Activated naive CD8-positive, alpha-beta T cell treated with anti-CD3 and anti-CD28 coated beads, Interleukin-2, amount 10 ng/mL, durations not matched to agents 7 days and 5 days (primary cell): ENCODE measurements around the gene AURKA. TPM values are rescaled to one million over a fixed set of nuclear protein-coding genes. Genes with fewer than 3 reads are reported as not detected.
"Not testable (repeated sequence)": the region's sequence is repeated elsewhere in the genome, so short reads cannot be mapped to it uniquely, and the experiment has no call there.

Experiments used
- ATAC-seq: fragments of 150-1000 bp; cut with Tn5 transposase; one replicate; pipeline ENCODE4 v1.10.0; 2021; ENCODE audit warnings: low read depth, moderate library complexity
- POLR2A ChIA-PET: fragments of 350-600 bp; sonication (Branson Sonifier 250); formaldehyde crosslinking; loops from one replicate; lab custom pipeline; 2021; ENCODE audit warnings: antibody characterized with exemption; lab: Charles Lee
- DNase-seq: peaks from one replicate; pipeline ENCODE4 v3.0.0; 2021
- H3K27ac Mint-ChIP-seq: one replicate; pipeline ENCODE4 v1.8.0; 2022; ENCODE audit warnings: mild to moderate bottlenecking, mixed read lengths
- H3K27me3 Mint-ChIP-seq: one replicate; pipeline ENCODE4 v1.8.0; 2022; ENCODE audit warnings: mild to moderate bottlenecking, moderate library complexity, mixed read lengths
- H3K36me3 Mint-ChIP-seq: one replicate; pipeline ENCODE4 v1.8.0; 2021; ENCODE audit warnings: mild to moderate bottlenecking, mixed read lengths
- H3K4me1 Mint-ChIP-seq: one replicate; pipeline ENCODE4 v1.8.0; 2021; ENCODE audit warnings: mixed read lengths
- H3K4me3 Mint-ChIP-seq: one replicate; pipeline ENCODE4 v1.8.0; 2022; ENCODE audit warnings: mild to moderate bottlenecking, moderate library complexity, mixed read lengths
- H3K9me3 Mint-ChIP-seq: one replicate; pipeline ENCODE4 v1.8.0; 2021; ENCODE audit warnings: mixed read lengths
- total RNA-seq, 2 experiments: library from RNA; stranded (reverse); gene quantifications; one replicate each; pipeline ENCODE4 v1.2.3, GENCODE V29; 2021

Gene AURKA
- total RNA-seq, 2 experiments from 2014 or later = 52.4 to 60.1 TPM

- H3K36me3 Mint-ChIP-seq = no peaks in the 10 kb centered on the region
- POLR2A ChIA-PET = no interaction called here
- no peak overlapping the region for H3K4me3 Mint-ChIP-seq
- ATAC-seq (no peak), DNase-seq (no peak)
- H3K27ac Mint-ChIP-seq = no peak overlapping the region
- H3K27me3 Mint-ChIP-seq = peaks cover 68% of the 10 kb centered on the region
- no peaks in the 10 kb centered on the region for H3K9me3 Mint-ChIP-seq
- H3K4me1 Mint-ChIP-seq = peaks cover 2% of the 10 kb centered on the region
Measured at GRCh38 chr20:56342783-56343182, 49.2 kb downstream of the AURKA start.

GRCh38 chr20:56336709-56337108 lies 55.3 kb downstream of the AURKA start:
- POLR2A ChIA-PET = not testable (repeated sequence)

GRCh38 chr20:56328861-56329260 lies 63.2 kb downstream of the AURKA start:
- Mint-ChIP-seq H3K36me3 (no peaks in the 10 kb centered on the region), H3K4me3 (no peak overlapping the region), H3K27me3 (peaks cover 6% of the 10 kb centered on the region)

More at GRCh38 chr20:56336709-56337108, 55.3 kb downstream of the AURKA start:
- H3K36me3 Mint-ChIP-seq, DNase-seq, H3K9me3 Mint-ChIP-seq, H3K4me1 Mint-ChIP-seq, H3K4me3 Mint-ChIP-seq, H3K27ac Mint-ChIP-seq, ATAC-seq: not testable (repeated sequence)
- H3K27me3 Mint-ChIP-seq = peaks cover 28% of the 10 kb centered on the region

GRCh38 chr20:56324806-56325205 lies 67.2 kb downstream of the AURKA start:
- no peak for ATAC-seq
- POLR2A ChIA-PET = no interaction called here
- no peak overlapping the region for H3K4me3 Mint-ChIP-seq

More at GRCh38 chr20:56328861-56329260, 63.2 kb downstream of the AURKA start:
- H3K9me3 Mint-ChIP-seq = no peaks in the 10 kb centered on the region
- DNase-seq (no peak), ATAC-seq (no peak)
- H3K4me1 Mint-ChIP-seq = no peaks in the 10 kb centered on the region
- POLR2A ChIA-PET = no interaction called here
- H3K27ac Mint-ChIP-seq = no peak overlapping the region

GRCh38 chr20:56323656-56324055 lies 68.4 kb downstream of the AURKA start:
- DNase-seq (no peak), ATAC-seq (no peak)
- Mint-ChIP-seq H3K9me3 (no peaks in the 10 kb centered on the region), H3K27ac (no peak overlapping the region), H3K27me3 (peaks cover 20% of the 10 kb centered on the region), H3K4me3 (no peak overlapping the region), H3K4me1 (peaks cover 4% of the 10 kb centered on the region), H3K36me3 (no peaks in the 10 kb centered on the region)
- POLR2A ChIA-PET = no interaction called here

More at GRCh38 chr20:56324806-56325205, 67.2 kb downstream of the AURKA start:
- H3K4me1 Mint-ChIP-seq = no peaks in the 10 kb centered on the region
- H3K27me3 Mint-ChIP-seq = peaks cover 16% of the 10 kb centered on the region
- H3K27ac Mint-ChIP-seq = no peak overlapping the region
- H3K9me3 Mint-ChIP-seq = no peaks in the 10 kb centered on the region
- DNase-seq = no peak
- H3K36me3 Mint-ChIP-seq = no peaks in the 10 kb centered on the region

GRCh38 chr20:56323206-56323605 lies 68.8 kb downstream of the AURKA start:
- no peak overlapping the region for H3K27ac Mint-ChIP-seq
- no peak for DNase-seq
- H3K4me3 Mint-ChIP-seq = no peak overlapping the region
- POLR2A ChIA-PET = no interaction called here
- no peaks in the 10 kb centered on the region for H3K36me3 Mint-ChIP-seq
- peaks cover 4% of the 10 kb centered on the region for H3K4me1 Mint-ChIP-seq
- H3K27me3 Mint-ChIP-seq = peaks cover 20% of the 10 kb centered on the region
- ATAC-seq = no peak
- H3K9me3 Mint-ChIP-seq = no peaks in the 10 kb centered on the region

- POLR2A ChIA-PET = no interaction called here
- no peak overlapping the region for H3K27ac Mint-ChIP-seq
- ATAC-seq (no peak), DNase-seq (no peak)
- no peaks in the 10 kb centered on the region for H3K9me3 Mint-ChIP-seq
- peaks cover 22% of the 10 kb centered on the region for H3K27me3 Mint-ChIP-seq
- no peaks in the 10 kb centered on the region for H3K36me3 Mint-ChIP-seq
- H3K4me3 Mint-ChIP-seq = no peak overlapping the region
- H3K4me1 Mint-ChIP-seq = peaks cover 4% of the 10 kb centered on the region
Measured at GRCh38 chr20:56322681-56323080, 69.3 kb downstream of the AURKA start.

Other genes starting within 250 kb of the AURKA start
- gene MC3R, start 143.5 kb downstream of the AURKA start, total RNA-seq = not detected
- gene FAM210B, start 33.2 kb downstream of the AURKA start, total RNA-seq = 10 to 100 TPM; 10.9 to 13.6 TPM
- 10 to 100 TPM; 55.7 to 58.3 TPM for gene CSTF1, start 430 bp upstream of the AURKA start, total RNA-seq
- gene CASS4, start 20.0 kb upstream of the AURKA start, total RNA-seq = 10 to 100 TPM; 14.2 to 18.7 TPM
- gene RTF2, start 76.4 kb upstream of the AURKA start, total RNA-seq = 100 to 1,000 TPM in 1 of 2 experiments, 10 to 100 TPM in 1; 99.8 to 101 TPM
- 1 to 10 TPM; 3.3 to 4.1 TPM for gene FAM209A, start 132.5 kb upstream of the AURKA start, total RNA-seq
- 1 to 10 TPM; 1.1 to 1.8 TPM for gene FAM209B, start 141.0 kb upstream of the AURKA start, total RNA-seq
- gene TFAP2C, start 237.1 kb upstream of the AURKA start, total RNA-seq = not detected